ENCODE data around the gene SYNGR2.
"Not testable (repeated sequence)": the region's sequence is repeated elsewhere in the genome, so short reads cannot be mapped to it uniquely, and the experiment has no call there.

Gene SYNGR2

GRCh38 chr17:78170692-78171590 lies 2.6 kb downstream of the SYNGR2 start:
- DNase-seq (ENCODE audit: low read depth in 2 of 2, low spot score in 1 of 2) = no peak

GRCh38 chr17:78171591-78172248 lies 3.3 kb downstream of the SYNGR2 start:
- DNase-seq (ENCODE audit: low read depth in 2 of 2, low spot score in 1 of 2) = not testable (repeated sequence)

GRCh38 chr17:78172249-78173051 lies 4.1 kb downstream of the SYNGR2 start:
- DNase-seq (ENCODE audit: low read depth in 2 of 2, low spot score in 1 of 2) = no peak

GRCh38 chr17:78173097-78173715 lies 4.8 kb downstream of the SYNGR2 start:
- DNase-seq (ENCODE audit: low read depth in 2 of 2, low spot score in 1 of 2) = no peak

GRCh38 chr17:78174346-78174869 lies 6.0 kb downstream of the SYNGR2 start:
- no peak for DNase-seq (ENCODE audit: low read depth in 2 of 2, low spot score in 1 of 2)

DNA sequence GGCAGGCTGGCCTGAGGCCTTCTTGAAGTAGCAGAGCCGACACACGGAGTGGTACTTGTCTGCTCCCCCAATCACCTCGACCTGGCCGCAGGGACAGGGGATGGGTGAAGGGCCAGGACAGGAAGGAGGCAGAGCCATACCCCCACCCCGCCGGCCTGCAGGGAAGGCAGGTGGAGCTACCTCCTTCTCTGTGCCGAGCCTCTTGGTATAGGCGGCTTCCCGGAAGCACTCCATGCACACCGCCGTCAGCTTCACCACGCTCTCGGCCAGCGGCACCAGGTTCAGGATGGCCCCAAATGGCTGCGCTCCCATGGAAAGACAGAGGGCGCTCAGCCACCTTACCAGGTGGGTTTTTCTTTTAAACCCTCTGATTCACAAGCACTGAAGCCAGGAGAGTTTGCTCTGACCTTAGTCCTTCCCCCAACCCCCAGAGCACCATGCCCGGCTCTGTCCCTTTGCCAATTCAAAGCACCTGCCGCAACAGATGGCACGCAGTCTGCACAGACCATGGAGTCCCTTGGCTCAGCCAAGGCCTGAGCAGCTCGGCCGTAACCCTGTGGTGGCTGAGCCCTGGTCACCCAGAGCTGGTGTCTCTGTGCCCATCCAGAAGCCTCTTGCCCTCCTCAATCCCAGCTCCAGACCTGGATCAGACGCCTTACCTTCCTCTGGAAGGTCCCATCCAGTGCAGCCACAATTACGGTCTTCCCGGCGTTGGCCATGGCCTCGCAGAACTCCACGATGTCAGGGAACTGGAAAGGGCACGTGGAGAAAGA lies 6.7 kb downstream of the SYNGR2 start:
- no peak for DNase-seq (ENCODE audit: low read depth in 2 of 2, low spot score in 1 of 2)

GRCh38 chr17:78175643-78175981 lies 7.2 kb downstream of the SYNGR2 start:
- no peak for DNase-seq (ENCODE audit: low read depth in 2 of 2, low spot score in 1 of 2)

GRCh38 chr17:78176548-78177025 lies 8.2 kb downstream of the SYNGR2 start:
- DNase-seq (ENCODE audit: low read depth in 2 of 2, low spot score in 1 of 2) = peak; percentile 50 to 58

DNA sequence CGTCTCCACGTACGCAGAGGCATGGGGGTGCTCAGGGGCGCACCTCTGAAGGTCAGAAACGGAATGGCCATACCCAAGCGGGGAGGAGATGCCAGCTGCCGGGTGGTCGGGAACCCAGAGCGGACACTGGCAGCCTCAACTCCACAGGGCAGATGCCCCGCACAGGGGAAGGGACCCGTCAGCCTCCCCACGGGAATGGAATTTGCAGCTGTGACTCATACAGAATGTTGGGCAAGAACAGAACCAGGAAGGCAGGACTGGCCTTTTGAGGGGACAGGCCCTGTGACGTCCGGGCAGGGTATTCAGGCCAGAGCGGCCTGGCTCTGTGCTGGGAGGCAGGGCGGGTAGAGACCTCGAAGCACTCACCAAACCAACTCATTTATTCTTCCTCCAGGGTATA lies 11.0 kb downstream of the SYNGR2 start:
- DNase-seq (ENCODE audit: low read depth in 2 of 2, low spot score in 1 of 2) = no peak

GRCh38 chr17:78180083-78180482 lies 11.7 kb downstream of the SYNGR2 start:
- DNase-seq (ENCODE audit: low read depth in 2 of 2, low spot score in 1 of 2) = no peak

DNA sequence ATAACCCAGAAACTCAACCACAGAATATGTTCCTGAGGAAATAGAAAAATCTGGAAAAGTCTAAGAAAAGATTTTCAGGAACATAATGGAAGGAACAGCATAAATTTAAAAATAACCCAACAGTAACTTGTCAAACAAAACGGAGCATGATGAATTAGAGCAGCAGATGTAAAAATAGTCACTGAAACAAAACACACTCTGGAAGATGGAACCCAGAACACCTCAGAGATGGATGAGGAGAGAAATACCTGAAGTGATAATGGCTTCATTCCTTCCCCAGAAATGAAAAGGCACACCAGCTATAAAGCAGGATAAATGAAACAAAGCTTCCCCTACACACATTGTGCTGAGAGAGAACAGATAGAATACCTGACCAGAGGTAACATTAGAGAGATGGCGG lies 12.1 kb downstream of the SYNGR2 start:
- DNase-seq (ENCODE audit: low read depth in 2 of 2, low spot score in 1 of 2) = no peak

DNA sequence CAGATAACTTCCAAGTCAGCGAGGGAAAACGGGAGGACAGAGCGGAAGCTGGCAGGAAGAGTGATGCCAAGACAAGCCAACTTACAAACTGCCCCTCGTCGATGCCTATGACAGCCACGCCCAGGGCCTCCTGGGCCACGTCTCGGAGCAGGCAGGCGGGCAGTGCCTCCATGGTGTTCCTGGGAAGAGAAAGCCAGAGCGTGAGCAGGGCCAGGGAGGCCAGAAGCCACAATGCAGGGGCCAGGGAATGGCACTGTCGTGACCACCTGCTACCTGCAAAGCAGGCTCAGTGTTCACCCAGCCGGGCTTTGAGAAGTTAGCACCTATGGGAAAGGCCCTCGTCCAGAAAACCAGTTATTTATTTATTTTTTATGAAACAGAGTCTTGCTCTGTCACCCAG lies 14.1 kb downstream of the SYNGR2 start:
- DNase-seq (ENCODE audit: low read depth in 2 of 2, low spot score in 1 of 2) = no peak

- DNase-seq (ENCODE audit: low read depth in 2 of 2, low spot score in 1 of 2) = no peak
These were observed 15.5 kb downstream of the SYNGR2 start for GRCh38 chr17:78183916-78184315.

GRCh38 chr17:78184351-78184750 lies 16.0 kb downstream of the SYNGR2 start:
- no peak for DNase-seq (ENCODE audit: low read depth in 2 of 2, low spot score in 1 of 2)

DNA sequence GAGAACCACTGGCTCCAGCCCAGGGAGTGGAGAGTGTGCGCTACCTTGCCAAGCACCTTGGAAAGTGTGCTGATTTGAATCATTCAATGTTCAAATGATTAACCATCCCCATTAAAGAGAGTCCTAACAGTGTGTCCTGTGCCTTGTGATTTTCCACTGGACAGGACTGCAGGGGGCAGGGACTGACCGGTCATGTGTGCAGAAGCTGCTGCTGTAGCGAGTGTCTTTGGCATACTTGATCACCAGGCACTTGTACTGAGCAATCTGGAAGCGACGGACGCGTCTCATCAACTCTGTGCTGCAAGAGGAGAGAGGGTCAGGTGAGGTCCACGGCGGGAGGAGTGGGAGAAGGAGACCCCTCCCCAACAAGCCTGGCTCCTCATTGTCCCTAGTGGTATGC lies 16.5 kb downstream of the SYNGR2 start:
- DNase-seq (ENCODE audit: low read depth in 2 of 2, low spot score in 1 of 2) = no peak

DNA sequence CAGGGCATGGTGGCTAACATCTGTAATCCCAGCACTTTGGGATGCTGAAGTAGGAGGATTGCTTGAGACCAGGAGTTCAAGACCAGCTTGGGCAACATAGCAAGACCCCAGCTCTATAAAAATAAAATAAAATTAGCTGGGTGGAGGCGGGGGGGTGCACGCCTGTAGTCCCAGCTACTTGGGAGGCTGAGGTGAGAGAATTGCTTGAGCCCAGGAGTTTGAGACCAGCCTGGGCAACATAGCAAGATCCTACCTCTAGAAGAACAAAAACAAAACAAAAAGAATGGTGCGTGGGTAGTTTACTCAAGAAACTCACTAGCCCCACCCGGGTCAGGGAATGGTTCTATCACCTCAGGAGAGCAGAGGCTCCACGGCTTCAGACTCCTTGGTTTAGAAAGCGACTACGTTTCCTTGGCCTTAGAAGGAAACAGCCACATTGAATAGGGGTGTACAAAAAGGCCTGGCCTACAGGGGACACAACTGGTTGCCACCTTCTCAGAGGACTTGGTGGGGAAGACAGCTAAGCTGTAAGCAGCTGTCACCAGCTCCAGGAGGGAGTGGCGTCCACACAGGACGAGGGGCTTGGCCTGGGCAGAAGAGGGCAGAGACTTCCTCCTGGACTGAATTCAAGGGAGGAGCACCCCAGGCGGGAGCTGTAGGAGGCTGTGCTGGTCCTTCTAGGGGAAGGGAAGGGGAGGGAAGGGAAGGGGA lies 17.8 kb downstream of the SYNGR2 start:
- DNase-seq (ENCODE audit: low read depth in 2 of 2, low spot score in 1 of 2) = no peak

DNA sequence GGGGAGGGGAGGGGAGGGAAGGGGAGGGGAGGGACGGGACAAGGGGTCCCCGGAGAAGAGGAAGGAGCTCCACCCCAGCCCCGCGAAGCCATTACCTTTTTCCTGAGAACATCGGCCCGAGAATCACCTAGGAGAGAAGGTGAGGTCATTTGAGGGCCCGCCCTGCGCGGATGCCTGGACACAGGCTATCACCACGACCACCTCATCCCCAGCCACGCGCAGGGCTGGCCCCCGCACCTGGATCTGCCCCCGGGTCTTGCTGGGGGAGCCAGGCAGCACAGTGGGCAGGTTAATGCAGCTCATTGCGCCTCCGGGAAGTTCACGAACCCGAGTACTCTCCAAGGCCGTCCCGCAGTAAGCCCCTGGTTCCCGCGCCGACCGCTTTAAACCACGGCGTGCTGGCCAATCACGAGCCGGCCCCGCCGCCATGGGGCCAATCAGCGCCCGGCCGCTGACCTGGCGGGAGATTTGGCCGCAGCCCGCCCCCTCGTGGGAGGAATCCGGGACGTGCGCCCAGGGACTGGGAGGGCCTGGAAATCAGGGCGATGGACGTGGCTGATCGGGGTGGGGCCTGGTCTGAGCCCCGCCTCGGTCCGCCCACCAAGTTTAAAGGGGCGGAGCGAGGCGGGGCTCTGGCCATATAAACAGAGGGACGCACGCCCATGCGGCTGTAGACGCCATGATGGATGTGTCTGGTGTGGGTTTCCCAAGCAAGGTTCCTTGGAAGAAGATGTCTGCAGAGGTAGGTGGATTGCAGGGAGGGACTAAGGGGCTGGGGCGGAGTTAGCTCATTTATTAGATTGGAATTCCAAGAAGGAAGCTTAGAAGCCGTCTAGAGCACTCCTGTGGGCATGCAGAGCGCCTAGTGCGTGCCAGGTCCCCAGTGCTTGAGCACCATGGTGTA lies 18.6 kb downstream of the SYNGR2 start, which contains the start of the genes AFMID and TK1:
Gene AFMID, plus strand, starts transcription at position 671 of the 904 bp plus-strand sequence. Its CDS starts 9 bp downstream, at position 680.
Gene TK1, minus strand, starts transcription at position 361 of the 904 bp plus-strand sequence. Its CDS starts 58 bp downstream, at position 303.
- DNase-seq (ENCODE audit: low read depth in 2 of 2, low spot score in 1 of 2) = peak; percentile 26 to 51

GRCh38 chr17:78196716-78197115 lies 28.3 kb downstream of the SYNGR2 start:
- DNase-seq (ENCODE audit: low read depth in 2 of 2, low spot score in 1 of 2) = no peak
